IMR-90 (cell line): Measurements from ENCODE around the gene ZNF763.

Experiments used
- CEBPB ChIP-seq: IDR thresholded peaks from 2 replicates; pipeline ENCODE4 v1.6.1; 2012; ENCODE audit warnings: low read depth, low read length, improper control_type of control experiment
- CHD1 ChIP-seq: IDR thresholded peaks from 2 replicates; pipeline ENCODE4 v1.6.1; 2012; ENCODE audit warnings: low read depth, low read length, improper control_type of control experiment
- CTCF ChIP-seq: conservative IDR thresholded peaks from 2 replicates; pipeline ENCODE4 v1.5.1; 2012; ENCODE audit warnings: mild to moderate bottlenecking, low read depth, low read length, improper control_type of control experiment
- MXI1 ChIP-seq: IDR thresholded peaks from 2 replicates; pipeline ENCODE4 v1.6.1; 2012; ENCODE audit warnings: low read depth, mild to moderate bottlenecking, low read length, moderate library complexity, borderline replicate concordance
- POLR2A ChIP-seq: IDR thresholded peaks from 2 replicates; pipeline ENCODE4 v1.6.1; 2012; ENCODE audit warnings: mild to moderate bottlenecking, low read depth, low read length
- RAD21 ChIP-seq: IDR thresholded peaks from 2 replicates; pipeline ENCODE4 v1.6.1; 2012; ENCODE audit warnings: low read length, improper control_type of control experiment
- RCOR1 ChIP-seq: IDR thresholded peaks from 2 replicates; pipeline ENCODE4 v1.6.1; 2012; ENCODE audit warnings: mild to moderate bottlenecking, low read length, improper control_type of control experiment; ENCODE audit not compliant: insufficient replicate concordance

GRCh38 chr19:11921852-11922495, 42.9 kb upstream of the ZNF763 start:
- TF ChIP-seq RAD21, result no peak
- no peak for TF ChIP-seq CTCF
- TF ChIP-seq CEBPB, result no peak
- no peak for TF ChIP-seq POLR2A
- TF ChIP-seq CHD1, result no peak
- TF ChIP-seq RCOR1, result no peak
- no peak for TF ChIP-seq MXI1
